Measurements from ENCODE around the gene SCGB2B2.

Gene SCGB2B2

DNA sequence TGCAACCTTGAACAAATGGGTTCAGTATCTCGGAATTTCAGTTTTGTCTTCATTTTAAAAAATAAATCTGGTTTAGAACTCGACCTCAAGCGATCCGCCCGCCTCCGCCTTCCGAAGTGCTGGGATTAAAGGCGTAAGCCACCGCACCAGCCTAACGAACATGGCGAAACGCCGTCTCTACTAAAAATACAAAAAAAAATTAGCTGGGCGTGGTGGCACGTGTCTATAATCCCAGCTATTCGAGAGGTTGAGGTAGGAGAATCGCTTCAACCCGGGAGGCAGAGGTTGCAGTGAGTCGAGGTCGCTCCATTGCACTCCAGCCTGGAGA is 1.1 kb upstream of the SCGB2B2 start:
- no peak for TF ChIP-seq TCF12 (IDR thresholded peaks at IDR 0.05; ENCODE audit: low read depth)
- TF ChIP-seq RAD21 (IDR thresholded peaks at IDR 0.05; ENCODE audit: low read depth), result no peak
- no peak for TF ChIP-seq EGR1 (IDR thresholded peaks at IDR 0.05)
- no peak for TF ChIP-seq ZBTB7A (IDR thresholded peaks at IDR 0.05; ENCODE audit: low read depth)
- TF ChIP-seq, protein P1, sequence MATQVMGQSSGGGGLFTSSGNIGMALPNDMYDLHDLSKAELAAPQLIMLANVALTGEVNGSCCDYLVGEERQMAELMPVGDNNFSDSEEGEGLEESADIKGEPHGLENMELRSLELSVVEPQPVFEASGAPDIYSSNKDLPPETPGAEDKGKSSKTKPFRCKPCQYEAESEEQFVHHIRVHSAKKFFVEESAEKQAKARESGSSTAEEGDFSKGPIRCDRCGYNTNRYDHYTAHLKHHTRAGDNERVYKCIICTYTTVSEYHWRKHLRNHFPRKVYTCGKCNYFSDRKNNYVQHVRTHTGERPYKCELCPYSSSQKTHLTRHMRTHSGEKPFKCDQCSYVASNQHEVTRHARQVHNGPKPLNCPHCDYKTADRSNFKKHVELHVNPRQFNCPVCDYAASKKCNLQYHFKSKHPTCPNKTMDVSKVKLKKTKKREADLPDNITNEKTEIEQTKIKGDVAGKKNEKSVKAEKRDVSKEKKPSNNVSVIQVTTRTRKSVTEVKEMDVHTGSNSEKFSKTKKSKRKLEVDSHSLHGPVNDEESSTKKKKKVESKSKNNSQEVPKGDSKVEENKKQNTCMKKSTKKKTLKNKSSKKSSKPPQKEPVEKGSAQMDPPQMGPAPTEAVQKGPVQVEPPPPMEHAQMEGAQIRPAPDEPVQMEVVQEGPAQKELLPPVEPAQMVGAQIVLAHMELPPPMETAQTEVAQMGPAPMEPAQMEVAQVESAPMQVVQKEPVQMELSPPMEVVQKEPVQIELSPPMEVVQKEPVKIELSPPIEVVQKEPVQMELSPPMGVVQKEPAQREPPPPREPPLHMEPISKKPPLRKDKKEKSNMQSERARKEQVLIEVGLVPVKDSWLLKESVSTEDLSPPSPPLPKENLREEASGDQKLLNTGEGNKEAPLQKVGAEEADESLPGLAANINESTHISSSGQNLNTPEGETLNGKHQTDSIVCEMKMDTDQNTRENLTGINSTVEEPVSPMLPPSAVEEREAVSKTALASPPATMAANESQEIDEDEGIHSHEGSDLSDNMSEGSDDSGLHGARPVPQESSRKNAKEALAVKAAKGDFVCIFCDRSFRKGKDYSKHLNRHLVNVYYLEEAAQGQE (IDR thresholded peaks at IDR 0.05; ENCODE audit: low read depth), result no peak
- TF ChIP-seq YY1 (IDR thresholded peaks at IDR 0.05; ENCODE audit: low read depth), result no peak

- TF ChIP-seq MAX (IDR thresholded peaks at IDR 0.05) (peak; percentile 86), USF1 (IDR thresholded peaks at IDR 0.05) (0 out of 2 replicates have a peak, but pooled peaks have one; percentile 0), NFIC (IDR thresholded peaks at IDR 0.05) (no peak), TCF12 (IDR thresholded peaks at IDR 0.05; ENCODE audit: low read depth) (peak; percentile 38; the same call in 1 of the 2 replicates)
Observed at GRCh38 chr19:34677386-34678084, 576 bp upstream of the SCGB2B2 start, which contains the start of gene ZNF302. Gene ZNF302, plus strand, starts transcription at chr19:34677678. Its CDS starts 1,127 bp downstream, at chr19:34678805.

- no peak for TF ChIP-seq FOXM1 (IDR thresholded peaks at IDR 0.05; ENCODE audit: borderline replicate concordance, low read depth)
- no peak for TF ChIP-seq USF1 (IDR thresholded peaks at IDR 0.05)
- no peak for TF ChIP-seq TCF12 (IDR thresholded peaks at IDR 0.05; ENCODE audit: low read depth)
- no peak for TF ChIP-seq CREB1 (IDR thresholded peaks at IDR 0.05; ENCODE audit: low read depth)
- TF ChIP-seq CEBPB (IDR thresholded peaks at IDR 0.05), result no peak
Observed at GRCh38 chr19:34675919-34676318, 1.0 kb downstream of the SCGB2B2 start.

DNA sequence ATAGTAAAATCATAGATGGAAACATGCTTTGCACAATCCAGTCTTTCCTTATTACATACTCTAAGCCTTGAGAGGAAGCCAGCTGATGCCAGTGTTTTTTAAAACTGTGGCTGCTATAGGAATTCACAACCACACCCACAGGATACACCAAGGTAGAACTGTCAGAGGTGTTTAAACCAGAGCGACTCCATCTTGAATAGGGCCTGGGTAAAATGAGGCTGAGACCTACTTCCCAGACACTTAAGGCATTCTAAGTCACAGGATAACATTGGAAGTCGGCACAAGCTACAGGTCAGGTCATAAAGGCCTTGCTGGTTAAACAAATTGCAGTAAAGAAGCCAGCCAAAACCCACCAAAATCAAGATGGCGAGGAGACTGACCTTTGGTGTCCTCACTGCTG is 1.7 kb downstream of the SCGB2B2 start:
- TF ChIP-seq YY1 (IDR thresholded peaks at IDR 0.05; ENCODE audit: low read depth) (no peak), USF1 (IDR thresholded peaks at IDR 0.05) (no peak), ZBTB7A (IDR thresholded peaks at IDR 0.05; ENCODE audit: low read depth) (no peak)
- TF ChIP-seq, protein P1 (IDR thresholded peaks at IDR 0.05; ENCODE audit: low read depth), result no peak

GRCh38 chr19:34673590-34673989 is 3.4 kb downstream of the SCGB2B2 start:
- TF ChIP-seq NFIC (IDR thresholded peaks at IDR 0.05), result no peak

DNA sequence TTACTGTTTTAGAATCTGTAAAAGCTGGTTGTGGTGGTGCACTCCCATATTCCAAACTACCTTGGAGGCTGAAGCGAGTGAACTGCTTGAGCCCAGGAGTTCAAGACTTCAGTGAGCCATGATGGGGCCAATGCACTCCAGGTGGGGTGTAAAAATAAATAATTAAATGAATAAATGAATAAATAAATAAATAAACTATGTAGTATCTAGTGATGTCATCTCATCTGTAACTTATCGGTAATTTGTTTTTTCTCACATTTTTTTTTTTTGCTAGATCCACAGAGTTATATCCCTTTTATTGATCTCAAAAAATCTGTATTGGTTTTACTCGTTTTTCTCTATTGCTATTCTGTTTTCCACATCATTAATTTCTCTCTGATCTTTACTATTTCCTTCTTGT is 5.0 kb downstream of the SCGB2B2 start:
- TF ChIP-seq EP300 (IDR thresholded peaks at IDR 0.05; ENCODE audit: borderline replicate concordance), result no peak
- no peak for TF ChIP-seq TAF1 (IDR thresholded peaks at IDR 0.05; ENCODE audit: low read depth)
- no peak for TF ChIP-seq TEAD4 (IDR thresholded peaks at IDR 0.05)
- no peak for TF ChIP-seq FOXM1 (IDR thresholded peaks at IDR 0.05; ENCODE audit: borderline replicate concordance, low read depth)

GRCh38 chr19:34669305-34669704 is 7.7 kb downstream of the SCGB2B2 start:
- TF ChIP-seq EGR1 (IDR thresholded peaks at IDR 0.05), result no peak

All from Ishikawa (cell line).